Epidermal melanocyte (primary cell): ENCODE data around the gene DCANP1.

Source experiments
- DNase-seq: peaks from one replicate; pipeline ENCODE4 v3.0.0; 2011; ENCODE audit warnings: low spot score; ENCODE audit not compliant: insufficient read length

Gene DCANP1

GRCh38 chr5:135442431-135443160 lies 4.6 kb downstream of the DCANP1 start:
- no peak for DNase-seq

DNA sequence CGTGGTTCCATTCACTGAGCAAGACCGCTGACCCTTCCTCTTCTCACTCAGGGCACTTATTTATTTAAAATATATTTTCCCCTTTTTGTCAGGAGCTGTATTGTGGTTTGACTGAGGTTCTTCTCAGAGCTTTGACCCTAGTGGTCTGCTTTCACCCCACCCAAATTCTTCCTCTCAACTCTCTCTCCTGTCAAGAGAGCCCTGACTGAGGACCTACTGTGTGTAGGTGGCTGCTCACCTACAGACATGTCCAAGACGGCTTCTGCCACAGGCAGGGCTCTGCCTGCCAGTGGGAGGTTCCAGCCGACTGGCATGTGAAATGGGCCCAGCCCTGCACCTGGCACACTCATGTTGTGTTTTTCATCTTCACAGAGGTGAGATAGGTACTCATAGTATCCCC lies 5.2 kb downstream of the DCANP1 start:
- no peak for DNase-seq

DNA sequence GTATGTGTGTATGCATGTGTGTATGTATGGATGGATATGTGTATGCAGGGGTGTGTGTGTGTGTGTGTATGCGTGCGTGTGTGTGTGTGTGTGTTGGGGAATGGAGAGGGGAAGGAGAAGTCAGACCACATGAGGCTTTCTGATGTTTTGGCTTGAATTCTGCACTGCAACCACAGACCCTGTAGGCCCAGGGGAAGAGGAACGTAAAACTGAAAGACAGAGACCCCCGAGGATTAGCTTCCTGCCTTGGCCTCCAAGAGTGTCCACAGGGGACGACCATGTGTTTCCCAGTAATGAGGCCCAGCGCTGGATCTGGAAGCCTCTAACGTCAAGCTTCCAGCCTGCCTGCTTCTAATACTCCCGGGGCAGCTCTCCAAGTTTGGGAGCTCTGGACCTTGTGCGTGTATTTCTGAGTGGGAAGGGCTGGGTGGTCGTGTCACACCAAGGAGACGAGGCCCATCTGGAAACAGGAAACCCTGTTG lies 5.8 kb downstream of the DCANP1 start:
- DNase-seq, result no peak

- no peak for DNase-seq
These were observed 6.2 kb downstream of the DCANP1 start for GRCh38 chr5:135440916-135441315.

DNA sequence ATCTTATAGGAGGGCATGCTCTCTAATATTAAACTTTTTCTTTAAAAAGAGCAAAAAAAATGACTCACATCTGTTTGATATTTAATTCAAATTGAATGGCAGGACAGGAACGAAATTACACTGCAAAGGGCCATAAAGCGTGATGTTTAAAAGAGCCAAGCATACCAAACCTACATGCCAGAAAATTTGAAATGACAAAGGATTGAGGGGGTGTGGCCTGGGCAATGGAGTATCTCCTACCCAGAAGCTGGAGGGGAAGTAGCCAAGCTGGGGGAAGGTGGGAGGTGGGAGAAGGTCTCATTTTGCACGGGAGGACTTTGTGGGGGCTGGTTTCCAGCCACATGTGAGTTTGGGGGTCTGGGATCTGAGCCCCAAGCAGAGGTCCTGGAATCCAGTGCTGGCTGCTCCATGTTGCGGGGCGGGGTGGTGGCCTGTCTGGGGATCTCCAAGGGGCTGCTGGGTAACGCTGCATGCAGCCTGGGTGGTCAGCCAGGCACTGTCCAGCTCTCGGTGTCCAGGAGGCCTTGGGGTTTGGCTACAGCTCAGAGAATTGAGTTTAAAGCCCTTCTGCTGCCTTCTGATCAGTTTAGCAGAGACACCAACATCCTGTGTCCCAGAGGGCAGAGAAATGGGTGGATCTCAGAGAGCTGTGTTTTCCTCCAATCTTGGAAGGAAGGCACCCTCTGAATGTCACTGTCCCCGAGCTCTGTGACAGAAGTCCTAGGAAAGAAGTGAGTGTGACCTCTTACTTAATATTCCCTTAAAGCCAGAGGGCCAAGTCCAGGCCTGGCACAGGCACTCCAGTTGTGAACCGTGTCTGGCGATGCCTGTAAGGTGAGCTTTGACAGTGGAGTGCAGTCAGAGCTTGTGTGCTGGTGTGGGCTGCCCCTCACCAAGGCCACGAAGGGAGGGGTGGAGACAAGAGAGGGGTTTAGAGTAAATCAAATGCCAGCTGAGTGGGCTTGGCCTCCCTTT lies 7.6 kb downstream of the DCANP1 start:
- no peak for DNase-seq

DNA sequence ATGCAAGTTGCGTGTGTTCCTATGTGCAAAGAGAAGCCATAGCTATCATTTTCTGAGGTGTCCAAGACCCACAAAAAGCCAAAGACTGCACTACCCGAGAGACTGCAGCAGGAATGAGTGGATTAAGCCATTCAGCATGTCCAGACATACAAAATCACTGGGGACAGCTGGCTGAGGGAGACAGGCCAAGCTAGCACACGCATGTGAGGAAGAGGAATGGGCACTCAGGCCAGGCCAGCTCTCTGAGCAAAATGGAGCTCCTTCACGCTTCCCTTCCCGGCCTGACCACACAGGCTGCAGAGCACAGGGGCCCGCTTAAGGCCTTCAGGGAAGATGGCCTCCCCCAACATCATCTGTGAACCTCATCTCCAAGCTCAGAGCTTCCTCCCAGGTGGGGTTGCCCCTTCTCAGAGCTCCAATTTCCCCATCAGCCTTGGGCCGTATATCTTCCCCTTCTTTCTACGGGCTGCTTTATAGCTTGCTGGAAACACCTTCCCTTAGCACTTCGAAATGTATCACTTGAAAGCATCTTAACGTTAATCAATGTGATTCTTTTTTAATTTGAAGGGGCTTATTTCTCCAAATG lies 8.4 kb downstream of the DCANP1 start:
- DNase-seq, result no peak

DNA sequence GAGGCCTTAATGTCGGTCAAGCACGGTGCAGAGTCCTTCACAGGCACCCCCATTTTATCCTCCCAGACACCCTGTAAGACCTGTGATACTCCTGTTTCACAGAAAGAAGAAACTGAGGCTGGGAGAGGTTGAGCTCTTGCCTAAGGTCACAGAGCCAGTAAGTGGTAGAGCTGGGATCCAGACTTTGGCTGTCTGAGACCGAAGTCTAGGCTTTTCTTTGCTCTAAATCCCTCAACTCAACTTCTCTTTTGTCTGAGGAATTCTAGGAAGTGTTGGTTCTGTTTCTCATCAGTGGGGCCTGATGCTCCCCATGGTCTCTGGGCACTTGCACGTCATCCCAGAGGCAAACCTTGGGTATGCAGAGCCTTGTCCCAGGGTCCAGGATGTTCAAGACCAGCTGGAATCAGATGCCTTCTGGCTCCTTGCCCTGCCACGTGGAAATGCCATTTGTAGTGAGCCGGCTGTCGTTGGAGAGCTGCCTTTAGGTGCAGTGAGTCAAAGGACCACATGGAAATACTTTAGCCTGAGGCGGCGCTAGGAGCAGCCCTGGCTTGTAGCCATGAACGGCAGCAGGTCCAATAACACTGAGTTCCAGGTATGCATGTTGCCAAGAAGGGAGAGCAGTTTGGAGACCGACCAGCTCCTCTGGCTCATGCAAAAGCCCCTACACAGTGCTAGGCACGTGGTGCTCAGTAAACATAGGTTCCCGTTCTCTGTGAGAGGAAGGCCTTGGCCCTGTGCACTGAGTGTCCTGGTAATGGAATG lies 9.2 kb downstream of the DCANP1 start:
- no peak for DNase-seq

DNA sequence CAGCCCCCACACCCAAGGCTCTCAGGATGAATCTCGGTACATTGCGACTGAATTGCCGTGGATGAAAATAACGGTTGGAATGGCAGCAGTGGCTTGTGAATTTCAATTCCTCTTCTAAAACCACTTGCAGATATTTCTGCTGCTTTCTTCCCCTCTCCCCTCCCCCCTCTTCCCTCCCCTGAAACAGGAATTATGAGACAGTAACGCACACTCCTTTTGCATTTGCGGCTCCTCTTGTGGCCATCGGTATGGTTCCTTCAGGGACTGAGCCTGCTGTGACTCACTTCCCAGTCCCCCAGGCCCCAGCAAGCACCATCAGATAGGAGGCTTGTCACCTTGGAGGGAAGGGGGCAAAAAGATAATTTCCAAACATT lies 9.7 kb downstream of the DCANP1 start:
- DNase-seq, result no peak

DNA sequence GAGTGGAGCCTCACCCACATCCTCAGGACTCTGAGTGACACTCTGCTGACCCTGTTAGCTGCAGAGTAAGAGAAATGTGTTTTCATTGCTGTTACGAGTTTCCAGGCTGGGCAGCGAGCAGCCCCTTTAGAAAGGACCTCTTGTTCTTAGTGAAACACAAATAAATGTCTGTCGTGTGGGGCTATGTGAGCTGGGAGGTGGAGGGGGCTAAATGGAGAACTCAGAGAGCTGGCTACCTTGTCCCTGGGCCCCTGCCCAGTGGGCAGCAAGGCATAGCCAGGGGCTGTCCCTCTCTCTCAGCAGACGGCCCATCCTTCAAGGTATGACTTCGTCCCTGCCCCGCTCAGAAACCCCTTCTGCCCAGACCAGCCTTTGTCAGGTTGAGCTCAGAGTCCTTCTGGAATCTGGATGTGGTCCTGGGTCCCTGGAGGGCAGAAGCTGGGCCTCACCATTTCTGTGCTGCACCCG lies 10.2 kb downstream of the DCANP1 start:
- no peak for DNase-seq

- no peak for DNase-seq
These were observed 11.4 kb downstream of the DCANP1 start for GRCh38 chr5:135435467-135436330.

DNA sequence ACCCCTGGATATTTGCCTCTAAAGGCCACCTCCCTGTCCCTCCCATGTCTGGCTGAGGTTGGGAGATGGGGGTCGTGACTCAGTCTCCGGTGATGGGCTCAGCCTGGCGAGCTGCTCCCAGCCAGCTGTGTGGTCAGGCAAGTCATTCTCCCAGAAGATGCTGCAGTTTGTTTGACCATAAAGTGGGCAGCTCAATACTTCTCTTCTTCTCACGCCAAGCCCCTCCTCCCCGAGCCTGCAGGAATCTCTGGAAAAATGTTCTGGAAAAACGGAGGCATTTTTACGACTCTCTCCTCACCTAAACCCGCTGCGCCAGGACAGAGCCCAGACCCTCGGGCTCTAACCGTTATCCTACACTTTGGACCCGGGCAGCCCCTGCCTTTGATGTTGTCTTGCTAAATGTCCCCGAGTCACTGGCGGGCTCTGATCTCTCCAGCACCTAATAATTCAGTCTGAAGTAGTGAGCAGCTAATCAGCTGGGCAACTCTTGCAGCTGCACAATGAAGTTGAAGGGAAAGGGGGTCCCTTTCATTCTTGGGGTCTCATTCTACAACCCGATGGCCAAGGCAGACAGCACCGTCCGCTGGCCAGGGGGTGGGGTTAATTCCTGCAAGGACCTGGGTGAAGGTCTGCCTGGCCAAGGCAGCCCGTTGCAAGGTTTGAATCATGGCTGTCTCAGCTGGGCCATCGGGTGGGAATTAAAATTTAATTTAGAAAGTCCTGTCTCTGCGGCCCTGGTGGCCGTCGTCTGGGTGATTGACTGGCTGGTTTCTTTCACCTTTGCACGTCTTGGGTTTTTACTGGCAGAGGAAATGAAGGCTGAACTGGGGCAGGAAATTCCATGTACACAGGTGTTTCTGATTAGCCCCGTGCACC lies 12.3 kb downstream of the DCANP1 start:
- no peak for DNase-seq

GRCh38 chr5:135433681-135434426 lies 13.3 kb downstream of the DCANP1 start:
- no peak for DNase-seq

DNA sequence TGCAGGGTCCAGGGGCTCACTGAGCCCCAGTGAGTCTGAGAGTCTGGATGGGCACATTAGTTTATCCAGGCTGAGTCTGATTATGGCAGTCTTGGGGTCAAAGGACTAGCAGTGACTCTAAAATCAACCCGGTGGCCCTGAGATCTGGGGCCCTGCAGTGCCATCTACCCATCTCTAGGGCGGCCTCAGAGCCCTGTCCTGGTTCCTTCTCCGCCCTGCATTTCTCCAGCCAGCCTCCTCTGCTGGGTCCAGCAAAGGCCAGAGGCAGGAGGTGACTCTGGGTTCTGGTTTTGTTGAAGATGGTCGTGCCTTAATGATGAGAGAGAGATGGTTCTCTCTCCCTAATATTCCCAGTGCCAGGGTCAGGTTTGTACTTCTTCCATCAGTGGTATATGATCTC lies 15.0 kb downstream of the DCANP1 start:
- DNase-seq, result no peak

- DNase-seq, result no peak
These were observed 17.1 kb downstream of the DCANP1 start for GRCh38 chr5:135430135-135430437.

DNA sequence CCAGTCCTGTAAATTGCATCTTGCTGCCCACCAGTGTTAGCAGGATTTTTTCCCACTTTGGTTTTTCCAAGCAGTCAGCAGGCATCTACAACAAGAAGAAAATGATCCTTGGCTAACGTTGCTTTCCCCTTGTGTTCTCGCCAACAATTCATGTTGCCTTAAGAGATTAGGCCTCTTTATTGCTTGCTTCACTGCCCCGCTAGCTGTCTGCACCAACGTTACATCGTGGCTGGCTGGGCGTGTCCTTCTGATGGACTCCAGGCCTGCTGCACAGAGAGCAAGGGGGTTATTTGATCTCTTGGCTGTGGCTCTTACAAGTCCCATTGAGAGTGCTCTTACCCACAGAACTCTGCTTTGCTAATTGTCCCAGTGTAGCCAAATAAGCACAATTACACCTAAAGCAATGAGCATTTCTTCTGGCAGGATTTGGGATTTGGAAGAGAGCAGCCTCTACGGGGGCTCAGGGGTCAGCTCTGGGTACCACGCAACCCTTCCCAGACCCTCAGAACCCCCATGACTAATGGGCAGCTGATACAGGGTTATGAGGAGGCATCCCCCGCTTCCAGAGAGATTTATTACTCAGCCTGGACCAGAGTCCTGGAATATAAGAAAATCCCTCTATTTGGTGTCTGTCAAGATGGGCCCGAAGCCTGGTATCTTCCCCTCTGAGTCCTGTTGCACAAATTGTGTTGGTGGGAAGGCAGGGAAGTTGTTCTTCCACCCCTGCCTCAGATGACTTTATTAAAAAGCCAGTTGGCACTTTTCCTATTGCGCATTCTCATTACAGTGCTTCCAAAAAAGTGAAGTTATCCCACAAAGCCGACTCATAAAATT lies 17.6 kb downstream of the DCANP1 start:
- DNase-seq, result no peak

DNA sequence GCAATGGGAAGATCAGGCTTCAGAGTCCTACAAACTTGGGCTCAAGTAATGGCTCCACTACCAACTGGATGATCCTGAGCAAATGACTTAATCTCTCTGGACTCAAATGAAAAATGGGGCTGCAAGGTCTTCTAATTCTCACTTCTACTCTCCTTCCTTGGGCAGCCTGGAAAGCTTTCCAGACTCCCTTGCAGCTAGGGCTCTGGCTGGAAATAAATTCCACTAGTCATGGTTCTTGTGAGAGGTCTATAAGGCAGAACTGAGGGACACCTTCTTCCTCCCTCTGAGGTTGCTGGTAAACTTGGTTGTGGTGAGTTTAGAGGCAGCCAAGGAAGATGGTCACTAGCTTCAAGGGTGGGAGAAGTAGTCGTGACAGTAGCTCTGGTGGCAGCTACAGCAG lies 18.6 kb downstream of the DCANP1 start:
- DNase-seq, result no peak

DNA sequence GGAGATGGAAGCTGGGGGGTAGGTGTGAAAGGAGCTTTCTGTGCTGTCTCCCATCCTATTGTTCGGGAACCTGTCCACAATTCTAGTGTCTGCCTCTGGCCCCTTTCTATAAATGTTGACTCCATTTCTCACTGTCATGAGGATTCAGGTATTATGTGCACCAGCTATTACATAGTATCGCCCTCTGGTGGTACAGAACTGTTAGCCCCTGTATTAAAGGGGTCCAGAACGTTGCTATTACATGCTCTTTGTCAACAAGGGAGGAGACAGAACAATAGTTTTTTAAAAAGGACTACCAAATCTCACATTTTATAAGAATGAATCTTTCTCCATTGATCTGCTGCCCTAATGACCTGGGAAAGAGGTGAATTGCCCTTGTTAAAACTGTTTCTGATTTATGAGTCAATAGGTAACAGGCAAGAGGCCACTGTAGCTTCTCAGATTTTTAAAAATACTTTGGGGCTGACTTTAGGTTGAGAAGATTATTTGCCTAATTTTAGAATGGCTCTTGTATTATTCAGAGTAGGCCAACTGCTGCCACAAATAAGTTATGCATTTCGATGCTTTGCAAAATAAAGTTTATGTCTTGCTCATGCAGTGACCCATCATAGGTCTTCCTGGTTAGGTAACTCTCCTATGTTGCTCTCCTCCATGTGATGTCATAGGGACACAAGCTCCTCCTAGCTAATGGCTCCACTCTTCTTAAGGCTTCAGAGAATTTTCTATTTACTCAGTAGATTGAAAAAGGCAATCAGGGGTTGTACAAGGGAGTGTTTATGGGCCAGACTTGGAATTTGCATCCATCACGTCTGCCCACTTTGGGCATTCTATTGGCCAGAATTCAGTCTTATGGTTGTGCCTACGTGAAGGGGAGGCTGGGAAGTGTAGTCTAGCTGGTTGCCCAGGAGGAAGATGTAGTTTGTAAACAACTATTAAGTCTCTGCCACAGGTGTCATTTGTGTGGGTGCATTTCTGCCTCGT lies 20.8 kb downstream of the DCANP1 start:
- DNase-seq, result peak; percentile 34
